ENCODE results near the gene NCOA1.

NCOA1 gene

GRCh38 chr2:24768601-24769000 lies 277.5 kb downstream of the NCOA1 start (continued):
- TF ChIP-seq PRDM2 (tag by site-specific recombination; IDR thresholded peaks at IDR 0.05; ENCODE audit: borderline replicate concordance) (no peak), GFI1B (tag by site-specific recombination; IDR thresholded peaks at IDR 0.05) (no peak), ZNF610 (tag by site-specific recombination; IDR thresholded peaks at IDR 0.05; ENCODE audit: borderline replicate concordance) (no peak), ZNF140 (tag by site-specific recombination; IDR thresholded peaks at IDR 0.05) (no peak)

GRCh38 chr2:24771061-24771460 lies 280.0 kb downstream of the NCOA1 start:
- no peak overlapping the region for H3K4me3 ChIP-seq (ENCODE audit: low read depth, low read length)
- H3K4me1 ChIP-seq (ENCODE audit: control insufficient read depth, insufficient read depth, low read length): no peaks in the 10 kb centered on the region
- CTCF ChIA-PET: interaction anchor here (1.6 kb wide), 1 partner anchor 10 kb away, joined by 3 read pairs; no protein-coding TSS in a partner anchor
- peaks cover 0 to 18% of the 10 kb centered on the region in 2 experiments; a peak in 1 of 3 replicates for H3K36me3 ChIP-seq (ENCODE audit: control insufficient read depth in 2 of 2, insufficient read depth in 1 of 2, low read length in 2 of 2)
- POLR2A ChIA-PET: no interaction called here
- no peak overlapping the region for H3K27ac ChIP-seq (ENCODE audit: extremely low read depth, low read depth, low read length)
- no peaks in the 10 kb centered on the region for H3K9me3 ChIP-seq (ENCODE audit: control insufficient read depth, insufficient read depth, low read depth, low read length)
- TF ChIP-seq ZNF148 (tag by site-specific recombination; IDR thresholded peaks at IDR 0.05; ENCODE audit: borderline replicate concordance) (no peak), TSHZ1 (tag by site-specific recombination; IDR thresholded peaks at IDR 0.05; ENCODE audit: borderline replicate concordance) (no peak), ZNF624 (tag by site-specific recombination; IDR thresholded peaks at IDR 0.05) (no peak), ZNF121 (tag by site-specific recombination; IDR thresholded peaks at IDR 0.05) (no peak), INSM2 (tag by site-specific recombination; IDR thresholded peaks at IDR 0.05) (no peak), YY2 (tag by site-specific recombination; IDR thresholded peaks at IDR 0.05) (no peak), ZNF843 (tag by site-specific recombination; IDR thresholded peaks at IDR 0.05) (no peak), ZNF10 (tag by site-specific recombination; IDR thresholded peaks at IDR 0.05) (no peak), ZBTB11 (tag by site-specific recombination; conservative IDR thresholded peaks at IDR 0.05; ENCODE audit: low read depth) (no peak), ZNF362 (tag by site-specific recombination; IDR thresholded peaks at IDR 0.05) (no peak)
- TF ChIP-seq, protein P1, sequence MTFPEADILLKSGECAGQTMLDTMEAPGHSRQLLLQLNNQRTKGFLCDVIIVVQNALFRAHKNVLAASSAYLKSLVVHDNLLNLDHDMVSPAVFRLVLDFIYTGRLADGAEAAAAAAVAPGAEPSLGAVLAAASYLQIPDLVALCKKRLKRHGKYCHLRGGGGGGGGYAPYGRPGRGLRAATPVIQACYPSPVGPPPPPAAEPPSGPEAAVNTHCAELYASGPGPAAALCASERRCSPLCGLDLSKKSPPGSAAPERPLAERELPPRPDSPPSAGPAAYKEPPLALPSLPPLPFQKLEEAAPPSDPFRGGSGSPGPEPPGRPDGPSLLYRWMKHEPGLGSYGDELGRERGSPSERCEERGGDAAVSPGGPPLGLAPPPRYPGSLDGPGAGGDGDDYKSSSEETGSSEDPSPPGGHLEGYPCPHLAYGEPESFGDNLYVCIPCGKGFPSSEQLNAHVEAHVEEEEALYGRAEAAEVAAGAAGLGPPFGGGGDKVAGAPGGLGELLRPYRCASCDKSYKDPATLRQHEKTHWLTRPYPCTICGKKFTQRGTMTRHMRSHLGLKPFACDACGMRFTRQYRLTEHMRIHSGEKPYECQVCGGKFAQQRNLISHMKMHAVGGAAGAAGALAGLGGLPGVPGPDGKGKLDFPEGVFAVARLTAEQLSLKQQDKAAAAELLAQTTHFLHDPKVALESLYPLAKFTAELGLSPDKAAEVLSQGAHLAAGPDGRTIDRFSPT (tag by site-specific recombination; IDR thresholded peaks at IDR 0.05): no peak
